GM12878 (cell line): ENCODE measurements around the gene TTLL10. TPM values are rescaled to one million over a fixed set of nuclear protein-coding genes. Genes with fewer than 3 reads are reported as not detected.
"Not testable (repeated sequence)": the region's sequence is repeated elsewhere in the genome, so short reads cannot be mapped to it uniquely, and the experiment has no call there.

Experiments used
- ATAC-seq: fragments of 200-7000 bp; cut with Tn5 transposase; 3 replicates; pipeline ENCODE4 v1.9.1; 2020; ENCODE audit warnings: mild to moderate bottlenecking, moderate library complexity
- BruUV-seq: library from RNA; stranded (reverse); fragments of 400-500 nt; replicated peaks from 2 replicates; lab custom pipeline; 2021; lab: Mats Ljungman, UMichigan
- CTCF ChIA-PET: fragments of 300-600 bp; sonication (Branson Sonifier 250); formaldehyde crosslinking; extraction: SDS; loops from one replicate; lab custom pipeline; 2021; ENCODE audit warnings: inconsistent platforms; lab: Yijun Ruan, JAX
- POLR2A ChIA-PET: fragments of 350-600 bp; formaldehyde crosslinking; extraction: SDS; loops from one replicate; lab custom pipeline; 2021; ENCODE audit warnings: inconsistent platforms; lab: Charles Lee
- RAD21 ChIA-PET: fragments of 300-600 bp; sonication (Branson Sonifier 250); formaldehyde crosslinking; loops from one replicate; lab custom pipeline; 2023; ENCODE audit warnings: antibody characterized with exemption; ENCODE audit not compliant: unreplicated experiment; lab: Charles Lee
- SMC1A ChIA-PET: fragments of 300-600 bp; sonication (Branson Sonifier 250); formaldehyde crosslinking; loops from one replicate; lab custom pipeline; 2023; ENCODE audit not compliant: unreplicated experiment, uncharacterized antibody; lab: Charles Lee
- DNase-seq: peaks from one replicate; pipeline ENCODE4 v3.0.0-alpha.2; 2011; ENCODE audit warnings: low read depth, low spot score
- FAIRE-seq: peaks from 3 replicates; lab custom pipeline; 2011; peaks lifted over from hg19 to GRCh38; lab: Jason Lieb, UNC
- H2AFZ ChIP-seq: 2 replicates; pipeline ENCODE4 v1.6.0; 2011; ENCODE audit warnings: low read depth, low read length, control low read depth; ENCODE audit not compliant: control insufficient read depth
- H3K27ac ChIP-seq: 2 replicates; pipeline ENCODE4 v1.5.1; 2011; ENCODE audit warnings: control low read depth; ENCODE audit not compliant: control insufficient read depth, insufficient read depth
- H3K27me3 ChIP-seq, 2 experiments: replicated peaks in 1 of 2; 2 replicates each; pipeline versions ENCODE4 v1.6.0 to v1.6.1; 2011; ENCODE audit warnings: low read length in 1 of 2; ENCODE audit not compliant: control insufficient read depth in 2 of 2, insufficient read depth in 2 of 2
- H3K36me3 ChIP-seq, 2 experiments: 2 replicates each; pipeline ENCODE4 v1.5.1; 2011; ENCODE audit warnings: low read length in 1 of 2; ENCODE audit not compliant: control insufficient read depth in 2 of 2, insufficient read depth in 2 of 2
- H3K4me1 ChIP-seq: 2 replicates; pipeline ENCODE4 v1.6.1; 2011; ENCODE audit warnings: mild to moderate bottlenecking, low read length, moderate library complexity, mixed read lengths; ENCODE audit not compliant: control insufficient read depth, insufficient read depth
- H3K4me2 ChIP-seq: 2 replicates; pipeline ENCODE4 v1.6.0; 2011; ENCODE audit warnings: control low read depth; ENCODE audit not compliant: control insufficient read depth, insufficient read depth
- H3K4me3 ChIP-seq: fragments of 200-600 bp; sonication (generic); 2 replicates; pipeline ENCODE4 v1.5.1; 2016
- H3K79me2 ChIP-seq: 2 replicates; pipeline ENCODE4 v1.6.0; 2011; ENCODE audit warnings: low read length; ENCODE audit not compliant: control insufficient read depth, insufficient read depth
- H3K9ac ChIP-seq: 2 replicates; pipeline ENCODE4 v1.8.0; 2011; ENCODE audit warnings: low read length, control low read depth, mixed read lengths; ENCODE audit not compliant: control insufficient read depth, insufficient read depth
- H3K9me3 ChIP-seq: replicated peaks from 3 replicates; pipeline ENCODE4 v1.5.1; 2011; ENCODE audit warnings: mild to moderate bottlenecking, low read length; ENCODE audit not compliant: control insufficient read depth, insufficient read depth
- H4K20me1 ChIP-seq: 2 replicates; pipeline ENCODE4 v1.6.0; 2011; ENCODE audit not compliant: control insufficient read depth, insufficient read depth
- BCL11A ChIP-seq: IDR thresholded peaks from 2 replicates; pipeline ENCODE4 v1.6.1; 2011; ENCODE audit warnings: low read depth, low read length
- HDGF ChIP-seq: fragments of 450-650 bp; IDR thresholded peaks from 2 replicates; pipeline ENCODE4 v1.6.1; 2016; ENCODE audit warnings: antibody characterized with exemption
- MTA3 ChIP-seq: IDR thresholded peaks from 2 replicates; pipeline ENCODE4 v1.6.1; 2012; ENCODE audit warnings: low read length, inconsistent platforms, borderline replicate concordance
- WGBS: methylation state at CpG from one replicate; pipeline ENCODE4 v1.1.6; 2016; ENCODE audit warnings: low lambda C conversion rate; ENCODE audit not compliant: insufficient replicate concordance, insufficient coverage; ENCODE audit errors: missing lambda C conversion rate; 5-methylcytosine and 5-hydroxymethylcytosine counted together
- in situ Hi-C: fragments of 300-500 bp; cut with MboI; formaldehyde crosslinking; loops from 9 replicates; pipeline ENCODE4 v1.14.3; 2018; ENCODE audit warnings: mixed read lengths
- intact Hi-C: fragments of 100-400 bp; cut with micrococcal nuclease; formaldehyde crosslinking; loops from one replicate; pipeline ENCODE4 v1.14.2; 2022; ENCODE audit not compliant: unreplicated experiment
- polyA plus RNA-seq, 11 experiments: library from polyadenylated mRNA; depleted of rRNA in 4 of 11; unstranded in 6 of 11; stranded (reverse) in 5 of 11; fragments of >200 nt; fragmentation: Nextera tagmentation in 4 of 11; fragmentation: Illumina TruSeq in 1 of 11; extraction: Ambion mirVana in 4 of 11; extraction: Trizol in 1 of 11; gene quantifications; 1 replicate in 1 of 11; 2 replicates in 10 of 11; pipeline versions ENCODE4 v1.2.1 to v1.2.3, GENCODE V29; 2011 to 2016; ENCODE audit warnings: inconsistent platforms in 2 of 11, missing spikeins in 2 of 11, low read depth in 1 of 11
- total RNA-seq, 4 experiments: library from RNA; depleted of rRNA in 3 of 4; stranded (reverse); fragments of >200 nt in 3 of 4; fragmentation: Illumina TruSeq in 1 of 4; extraction: Trizol in 1 of 4; gene quantifications; 2 replicates each; pipeline versions ENCODE4 v1.2.1 to v1.2.3, GENCODE V29; 2013 to 2021

TTLL10 gene
- total and polyA plus RNA-seq, 10 of the 15 experiments (the other 5 are each of a cell fraction or from before 2014, with no cell fraction given), result not detected

DNA sequence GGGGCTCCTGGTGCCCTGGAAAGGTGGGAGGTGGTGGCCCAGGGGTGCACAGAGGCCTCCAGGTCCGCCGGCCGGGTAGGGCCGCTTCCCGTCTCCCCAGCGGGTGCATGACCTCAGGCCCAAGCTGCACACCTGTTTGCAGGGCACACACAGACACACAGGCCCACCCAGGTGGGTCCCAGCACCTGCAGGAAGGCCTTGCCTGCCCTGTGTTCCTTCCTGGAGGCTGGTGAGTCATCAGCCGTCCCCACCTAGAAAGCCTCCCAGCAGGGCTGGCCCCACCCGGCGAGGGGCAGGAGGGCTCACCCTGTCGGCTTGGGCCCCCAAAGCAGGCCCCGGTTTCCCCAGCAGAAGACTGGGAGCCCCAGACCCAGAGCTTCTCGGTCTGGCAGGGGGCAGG is 23.6 kb upstream of the TTLL10 start:
- H2AFZ ChIP-seq, result no peak overlapping the region
- DNase-seq (no peak), ATAC-seq (no peak), FAIRE-seq (no peak)
- ChIA-PET SMC1A (no interaction called here), RAD21 (no interaction called here), POLR2A (no interaction called here), CTCF (no interaction called here)
- no peak overlapping the region for H3K9ac ChIP-seq
- WGBS, result 28% methylated on average over 12 of the region's 12 CpGs
- H3K9me3 ChIP-seq, result no peaks in the 10 kb centered on the region; the same call in 2 of the 3 replicates
- H3K36me3 ChIP-seq, result no peaks in the 10 kb centered on the region
- no peak overlapping the region for H3K4me2 ChIP-seq
- no peaks in the 10 kb centered on the region for H4K20me1 ChIP-seq
- no peak overlapping the region for H3K27ac ChIP-seq
- no peaks in the 10 kb centered on the region for H3K27me3 ChIP-seq
- in situ Hi-C loops (no loop called here), intact Hi-C loops (no loop called here)
- H3K79me2 ChIP-seq, result no peaks in the 10 kb centered on the region
- H3K4me1 ChIP-seq, result no peaks in the 10 kb centered on the region; the same call in 1 of the 2 replicates
- H3K4me3 ChIP-seq, result no peak overlapping the region
- BruUV-seq, result no TSS peak
- TF ChIP-seq BCL11A (no peak), HDGF (no peak)

DNA sequence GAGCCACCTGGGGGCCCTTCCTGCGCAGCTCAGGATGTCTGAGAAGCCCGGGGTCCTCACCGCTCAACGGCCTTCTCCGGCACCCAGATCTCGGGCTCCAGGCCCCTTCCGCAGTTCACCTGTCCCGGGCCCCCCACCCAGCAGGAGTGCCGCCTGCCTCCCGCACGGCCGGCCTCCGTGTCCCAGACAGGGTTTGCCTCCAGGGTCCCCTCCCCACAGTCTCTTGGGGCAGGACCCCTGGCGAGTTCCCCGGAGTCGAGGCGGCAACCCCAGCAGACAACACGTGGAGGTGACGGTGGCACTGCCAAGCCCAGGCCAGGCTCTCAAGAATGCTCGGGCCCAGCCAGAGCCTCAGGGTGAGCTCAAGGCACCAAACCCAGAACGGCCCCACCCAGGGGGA is 22.4 kb upstream of the TTLL10 start:
- in situ Hi-C loops, result no loop called here
- no peaks in the 10 kb centered on the region for H3K36me3 ChIP-seq
- no peak overlapping the region for H3K4me2 ChIP-seq
- RAD21 ChIA-PET, result no interaction called here
- H2AFZ ChIP-seq, result no peak overlapping the region
- no peak for FAIRE-seq
- POLR2A ChIA-PET, result no interaction called here
- H3K4me1 ChIP-seq, result no peaks in the 10 kb centered on the region; the same call in 1 of the 2 replicates
- H3K9me3 ChIP-seq, result no peaks in the 10 kb centered on the region; the same call in 2 of the 3 replicates
- no peaks in the 10 kb centered on the region for H3K27me3 ChIP-seq
- H3K9ac ChIP-seq, result no peak overlapping the region
- WGBS, result 84% methylated on average over 19 of the region's 21 CpGs
- DNase-seq, result no peak
- intact Hi-C loops, result no loop called here
- ATAC-seq, result no peak
- H3K79me2 ChIP-seq, result no peaks in the 10 kb centered on the region
- no TSS peak for BruUV-seq
- SMC1A ChIA-PET, result no interaction called here
- no peak for TF ChIP-seq MTA3
- H3K27ac ChIP-seq, result no peak overlapping the region
- H3K4me3 ChIP-seq, result no peak overlapping the region
- no peaks in the 10 kb centered on the region for H4K20me1 ChIP-seq
- CTCF ChIA-PET, result no interaction called here

GRCh38 chr1:1152431-1152830 is 21.2 kb upstream of the TTLL10 start:
- ATAC-seq, intact Hi-C loops, POLR2A ChIA-PET: not testable (repeated sequence)

DNA sequence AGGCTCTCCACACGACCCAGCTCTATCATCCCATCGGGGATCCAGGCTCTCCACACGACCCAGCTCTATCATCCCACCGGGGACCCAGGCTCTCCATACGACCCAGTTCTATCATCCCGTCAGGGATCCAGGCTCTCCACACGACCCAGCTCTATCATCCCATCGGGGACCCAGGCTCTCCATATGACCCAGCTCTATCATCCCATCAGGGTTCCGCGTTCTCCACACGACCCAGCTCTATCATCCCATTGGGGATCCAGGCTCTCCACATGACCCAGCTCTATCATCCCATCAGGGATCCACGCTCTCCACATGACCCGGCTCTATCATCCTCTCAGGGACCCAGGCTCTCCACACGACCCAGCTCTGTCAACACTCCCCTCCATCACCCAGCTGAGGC is 20.5 kb upstream of the TTLL10 start:
- H3K4me3 ChIP-seq, H3K27ac ChIP-seq, H3K9me3 ChIP-seq, FAIRE-seq, POLR2A ChIA-PET, H3K36me3 ChIP-seq, DNase-seq, H3K4me2 ChIP-seq, H2AFZ ChIP-seq, H3K9ac ChIP-seq, RAD21 ChIA-PET, intact Hi-C loops, H3K4me1 ChIP-seq, H3K79me2 ChIP-seq, BruUV-seq, in situ Hi-C loops, H4K20me1 ChIP-seq, CTCF ChIA-PET, ATAC-seq, H3K27me3 ChIP-seq: not testable (repeated sequence)
- SMC1A ChIA-PET, result interaction anchor here (0.7 to 1.6 kb wide), 2 partner anchors 23 to 34 kb away, joined by 3 to 4 read pairs; no protein-coding TSS in a partner anchor
- 70% methylated on average over 14 of the region's 14 CpGs for WGBS

More at GRCh38 chr1:1152431-1152830, 21.2 kb upstream of the TTLL10 start:
- CTCF ChIA-PET, DNase-seq, FAIRE-seq, H3K36me3 ChIP-seq, H3K27me3 ChIP-seq, H3K4me2 ChIP-seq, H2AFZ ChIP-seq, H4K20me1 ChIP-seq, H3K27ac ChIP-seq, H3K9me3 ChIP-seq, H3K4me3 ChIP-seq, H3K9ac ChIP-seq, H3K79me2 ChIP-seq, RAD21 ChIA-PET, H3K4me1 ChIP-seq, BruUV-seq, in situ Hi-C loops: not testable (repeated sequence)
- SMC1A ChIA-PET, result interaction anchor here (1.6 kb wide), 1 partner anchor 22 kb away, joined by 4 read pairs; no protein-coding TSS in a partner anchor
- 62% methylated on average over 13 of the region's 13 CpGs for WGBS
